Breast epithelium (tissue), 3 donors: ENCODE results near the gene RASAL1.

ENCODE experiments used
- POLR2A ChIP-seq: fragments of 450-650 bp; IDR thresholded peaks from one replicate; pipeline ENCODE4 v1.6.1; 2016; ENCODE audit warnings: antibody characterized with exemption, mild to moderate bottlenecking, moderate library complexity
- TF ChIP-seq, protein P1 (sequence below), 3 donors: fragments of 450-650 bp; IDR thresholded peaks; one replicate each; pipeline ENCODE4 v1.5.1; 2016 to 2017; ENCODE audit warnings: antibody characterized with exemption in 3 of 3, mild to moderate bottlenecking in 3 of 3, moderate library complexity in 3 of 3

DNA sequence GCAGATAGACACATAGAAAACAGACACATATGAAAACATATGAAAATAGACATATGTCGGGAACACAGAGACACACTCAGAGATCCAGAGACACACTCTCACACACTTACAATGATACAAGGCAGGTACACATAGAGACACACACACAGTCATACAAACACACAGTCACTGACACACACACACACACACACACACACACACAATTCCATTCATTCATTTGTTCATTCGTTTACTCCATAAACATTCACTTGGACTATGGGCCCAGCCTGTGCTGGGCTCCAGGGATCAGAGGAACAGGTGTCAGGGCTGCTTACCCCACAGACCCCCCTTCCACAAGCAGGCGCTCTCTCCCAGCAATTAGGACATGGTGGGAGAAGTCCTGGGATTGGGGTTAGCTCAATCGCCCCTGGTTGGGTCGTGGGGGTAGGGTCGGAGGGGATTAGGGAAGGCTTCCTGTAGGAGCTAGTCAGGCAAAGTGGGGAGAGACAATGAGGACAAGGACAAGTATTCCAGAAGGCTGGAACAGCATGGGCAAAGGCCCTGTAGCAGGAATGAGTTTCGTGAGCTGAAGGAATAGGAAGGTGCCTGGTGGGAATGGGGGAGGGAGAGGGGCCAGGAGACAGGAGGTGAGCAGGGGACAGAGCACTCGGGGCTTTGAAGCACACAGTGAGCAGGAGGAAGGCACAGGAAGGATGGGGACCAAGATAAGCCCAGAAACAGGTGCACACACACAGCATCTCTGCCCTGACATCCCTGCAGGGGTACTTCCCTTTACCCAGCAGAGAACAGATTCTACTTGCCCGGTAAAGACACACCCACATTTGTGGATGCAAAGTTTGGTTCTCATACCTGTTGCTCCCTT is 6.5 kb downstream of the RASAL1 start:
- TF ChIP-seq, protein P1, sequence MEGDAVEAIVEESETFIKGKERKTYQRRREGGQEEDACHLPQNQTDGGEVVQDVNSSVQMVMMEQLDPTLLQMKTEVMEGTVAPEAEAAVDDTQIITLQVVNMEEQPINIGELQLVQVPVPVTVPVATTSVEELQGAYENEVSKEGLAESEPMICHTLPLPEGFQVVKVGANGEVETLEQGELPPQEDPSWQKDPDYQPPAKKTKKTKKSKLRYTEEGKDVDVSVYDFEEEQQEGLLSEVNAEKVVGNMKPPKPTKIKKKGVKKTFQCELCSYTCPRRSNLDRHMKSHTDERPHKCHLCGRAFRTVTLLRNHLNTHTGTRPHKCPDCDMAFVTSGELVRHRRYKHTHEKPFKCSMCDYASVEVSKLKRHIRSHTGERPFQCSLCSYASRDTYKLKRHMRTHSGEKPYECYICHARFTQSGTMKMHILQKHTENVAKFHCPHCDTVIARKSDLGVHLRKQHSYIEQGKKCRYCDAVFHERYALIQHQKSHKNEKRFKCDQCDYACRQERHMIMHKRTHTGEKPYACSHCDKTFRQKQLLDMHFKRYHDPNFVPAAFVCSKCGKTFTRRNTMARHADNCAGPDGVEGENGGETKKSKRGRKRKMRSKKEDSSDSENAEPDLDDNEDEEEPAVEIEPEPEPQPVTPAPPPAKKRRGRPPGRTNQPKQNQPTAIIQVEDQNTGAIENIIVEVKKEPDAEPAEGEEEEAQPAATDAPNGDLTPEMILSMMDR (IDR thresholded peaks at IDR 0.05) = no peak
- TF ChIP-seq POLR2A = no peak
